Measurements from ENCODE around the gene UBE2Z.

- TF ChIP-seq, protein P1, sequence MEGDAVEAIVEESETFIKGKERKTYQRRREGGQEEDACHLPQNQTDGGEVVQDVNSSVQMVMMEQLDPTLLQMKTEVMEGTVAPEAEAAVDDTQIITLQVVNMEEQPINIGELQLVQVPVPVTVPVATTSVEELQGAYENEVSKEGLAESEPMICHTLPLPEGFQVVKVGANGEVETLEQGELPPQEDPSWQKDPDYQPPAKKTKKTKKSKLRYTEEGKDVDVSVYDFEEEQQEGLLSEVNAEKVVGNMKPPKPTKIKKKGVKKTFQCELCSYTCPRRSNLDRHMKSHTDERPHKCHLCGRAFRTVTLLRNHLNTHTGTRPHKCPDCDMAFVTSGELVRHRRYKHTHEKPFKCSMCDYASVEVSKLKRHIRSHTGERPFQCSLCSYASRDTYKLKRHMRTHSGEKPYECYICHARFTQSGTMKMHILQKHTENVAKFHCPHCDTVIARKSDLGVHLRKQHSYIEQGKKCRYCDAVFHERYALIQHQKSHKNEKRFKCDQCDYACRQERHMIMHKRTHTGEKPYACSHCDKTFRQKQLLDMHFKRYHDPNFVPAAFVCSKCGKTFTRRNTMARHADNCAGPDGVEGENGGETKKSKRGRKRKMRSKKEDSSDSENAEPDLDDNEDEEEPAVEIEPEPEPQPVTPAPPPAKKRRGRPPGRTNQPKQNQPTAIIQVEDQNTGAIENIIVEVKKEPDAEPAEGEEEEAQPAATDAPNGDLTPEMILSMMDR (IDR thresholded peaks at IDR 0.05) = no peak
- TF ChIP-seq EP300 (IDR thresholded peaks at IDR 0.05) (no peak), POLR2A (IDR thresholded peaks at IDR 0.05) (no peak)
These were observed 44.7 kb downstream of the UBE2Z start for GRCh38 chr17:48952904-48953303.
